Measurements from ENCODE around the gene OSTM1. TPM values are rescaled to one million over a fixed set of nuclear protein-coding genes. Genes with fewer than 3 reads are reported as not detected.

OSTM1 gene
- total and polyA plus RNA-seq, 2 of the 8 experiments (the other 6 are each of a cell fraction or from before 2014, with no cell fraction given), result 17.7 to 26.1 TPM

DNA sequence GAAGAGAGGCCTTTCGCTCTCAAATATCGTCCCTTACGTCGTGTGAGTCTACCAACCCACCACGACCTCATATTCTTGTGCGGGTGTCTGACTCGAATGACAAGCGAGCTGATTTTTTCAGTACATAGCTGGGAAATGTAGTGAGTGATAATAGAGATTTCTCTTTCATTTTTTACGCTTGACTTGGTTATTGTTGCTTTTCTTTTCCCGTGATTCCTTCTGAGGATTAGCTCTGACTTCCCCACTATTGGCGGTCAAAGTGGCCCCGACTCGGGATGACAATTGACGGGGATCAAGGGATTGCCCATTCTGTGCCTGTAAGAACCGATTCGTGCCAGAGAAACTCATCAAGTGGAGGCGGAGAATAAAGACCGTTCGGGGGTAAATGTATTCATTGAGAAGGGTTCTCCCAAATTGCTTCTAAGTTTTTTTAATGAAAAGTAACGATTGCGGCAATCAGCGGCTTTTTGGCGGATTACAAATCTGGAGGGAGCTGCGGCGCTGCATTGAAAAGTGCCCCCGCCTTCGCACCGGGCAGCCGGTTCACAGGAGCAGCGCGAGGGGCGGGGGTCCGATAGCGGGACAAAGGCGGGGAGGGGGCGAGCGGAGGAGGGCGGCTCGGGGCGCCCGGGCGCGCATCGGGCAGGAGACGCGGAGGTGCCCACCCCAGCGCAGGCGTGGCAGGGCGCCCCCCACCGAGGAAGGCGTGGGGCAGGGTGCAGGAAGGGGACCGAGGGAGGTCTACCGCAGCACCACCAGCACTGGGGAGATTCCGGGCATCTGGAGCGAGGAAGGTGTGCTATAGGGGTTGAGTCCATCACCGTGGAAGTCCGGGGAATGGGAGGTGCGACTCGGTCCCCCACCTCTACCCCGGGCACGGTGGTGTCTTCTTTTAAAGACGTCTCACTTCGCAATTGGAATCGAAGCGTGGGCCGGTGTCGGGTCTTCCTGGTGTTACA lies 44.5 kb upstream of the OSTM1 start:
- H3K27me3 ChIP-seq (replicated peaks in 1 of 4; ENCODE audit: control insufficient read depth in 3 of 4, extremely low read depth in 1 of 4, insufficient read depth in 3 of 4, low read length in 3 of 4), result peaks cover 96 to 99% (median 99%) of the 10 kb centered on the region in 4 experiments
- no peak for FAIRE-seq
- 0 out of 2 replicates have a peak overlapping the region, but pooled peaks have one; percentile 43 for H2BK12ac ChIP-seq (ENCODE audit: low read depth, low read length)
- POLR2A ChIA-PET (ENCODE audit: partially characterized antibody), result interaction anchor here (1.1 to 2.1 kb wide), 5 partner anchors 37 to 53 kb away, joined by 3 to 6 read pairs (median 4); no protein-coding TSS in a partner anchor
- peaks cover 12% of the 10 kb centered on the region for H3K23me2 ChIP-seq (ENCODE audit: low read depth, low read length)
- no peak overlapping the region for H3K4ac ChIP-seq (replicated peaks; ENCODE audit: insufficient read length, low read depth, low read length)
- CTCF ChIA-PET (ENCODE audit: partially characterized antibody), result interaction anchor here (1.4 to 3.0 kb wide), 5 partner anchors 10 to 57 kb away, joined by 3 to 12 read pairs (median 5); no protein-coding TSS in a partner anchor
- H2BK15ac ChIP-seq (ENCODE audit: low read length), result no peak overlapping the region
- peak overlapping the region; percentile 10 to 52 (median 22); a peak in 4 of 8 replicates for H3K4me3 ChIP-seq (ENCODE audit: extremely low read depth in 1 of 4, insufficient read depth in 2 of 4, low read depth in 3 of 4, low read length in 4 of 4)
- H4K91ac ChIP-seq (replicated peaks; ENCODE audit: insufficient read length, low read length), result no peak overlapping the region
- H4K8ac ChIP-seq (ENCODE audit: extremely low read depth, insufficient read depth, low read length), result peak overlapping the region; percentile 36; the same call in 1 of the 2 replicates
- H3K56ac ChIP-seq (replicated peaks; ENCODE audit: insufficient read length, low read depth, low read length), result no peak overlapping the region
- no peak overlapping the region for H2BK20ac ChIP-seq (ENCODE audit: low read length)
- peaks cover 8 to 21% of the 10 kb centered on the region in 2 experiments for H4K20me1 ChIP-seq (replicated peaks in 1 of 2; ENCODE audit: control insufficient read depth in 1 of 2, insufficient read depth in 2 of 2, low read length in 2 of 2)
- H2AK5ac ChIP-seq (ENCODE audit: low read depth, low read length), result no peak overlapping the region
- 0 out of 2 replicates have a peak, but pooled peaks cover 2% of the 10 kb centered on the region for H3K79me1 ChIP-seq (ENCODE audit: low read depth, low read length)
- no peak overlapping the region for H2BK120ac ChIP-seq (replicated peaks; ENCODE audit: low read depth, low read length)
- H3K9me3 ChIP-seq (ENCODE audit: insufficient read depth in 2 of 2, low read depth in 1 of 2, low read length in 1 of 2), result no peaks in the 10 kb centered on the region
- H3K14ac ChIP-seq (ENCODE audit: insufficient read length), result no peak overlapping the region
- no peak overlapping the region for H3K27ac ChIP-seq (ENCODE audit: low read depth, low read length)
- H3K4me1 ChIP-seq (replicated peaks in 1 of 4; ENCODE audit: control insufficient read depth in 3 of 4, insufficient read depth in 4 of 4, low read length in 3 of 4), result peaks cover 3 to 29% (median 20%) of the 10 kb centered on the region in 4 experiments
- H4K5ac ChIP-seq (ENCODE audit: insufficient read length, low read depth, low read length), result no peak overlapping the region
- no peak overlapping the region for H2BK5ac ChIP-seq (ENCODE audit: low read depth, low read length)
- H3K4me2 ChIP-seq (ENCODE audit: insufficient read depth in 1 of 2, low read depth in 2 of 2, low read length in 2 of 2), result peak overlapping the region; percentile 72 to 78
- H3K79me2 ChIP-seq (ENCODE audit: control insufficient read depth in 1 of 2, insufficient read depth in 2 of 2, low read length in 2 of 2), result no peaks in the 10 kb centered on the region
- 2% methylated on average over 43 of the region's 67 CpGs; no CpG with 5 or more reads in 1 of the 2 experiments for WGBS, 2 experiments (ENCODE audit: extremely low coverage in 1 of 2, insufficient coverage in 1 of 2, insufficient read length in 1 of 2, insufficient replicate concordance in 2 of 2, low coverage in 1 of 2, low lambda C conversion rate in 2 of 2, missing lambda C conversion rate in 1 of 2)
- no peak overlapping the region for H3K9ac ChIP-seq (replicated peaks in 1 of 4; ENCODE audit: extremely low read depth in 1 of 4, low read depth in 3 of 4, low read length in 3 of 4)
- no peak overlapping the region for H3K23ac ChIP-seq (ENCODE audit: insufficient read length)
- peak in 1 of 2 experiments; percentile 83 for DNase-seq (ENCODE audit: low read depth in 1 of 2, low spot score in 2 of 2)
- no peak overlapping the region for H2AFZ ChIP-seq (ENCODE audit: low read length)
- no peak overlapping the region; the same call in 1 of the 2 replicates for H3K18ac ChIP-seq (ENCODE audit: extremely low read depth, low read length)
- peaks cover 0 to 5% (median 0%) of the 10 kb centered on the region in 4 experiments; a peak in 1 of 8 replicates for H3K36me3 ChIP-seq (ENCODE audit: control insufficient read depth in 2 of 4, insufficient read depth in 4 of 4, low read length in 3 of 4)
- TF ChIP-seq TEAD4 (IDR thresholded peaks at IDR 0.05; ENCODE audit: low read depth, low read length) (no peak), RNF2 (IDR thresholded peaks at IDR 0.05; ENCODE audit: borderline replicate concordance, low read depth, low read length, missing control alignments, poor library complexity, severe bottlenecking) (peak; percentile 78), ATF2 (IDR thresholded peaks at IDR 0.05; ENCODE audit: low read length) (no peak), CHD1 (IDR thresholded peaks at IDR 0.05; ENCODE audit: low read depth, low read length) (no peak), SUZ12 (IDR thresholded peaks at IDR 0.05; ENCODE audit: low read length) (peak; percentile 84), CBX8 (IDR thresholded peaks at IDR 0.05; ENCODE audit: borderline replicate concordance, low read depth, low read length) (no peak; the same call in 1 of the 2 replicates), EZH2 (IDR thresholded peaks at IDR 0.05; ENCODE audit: low read depth, low read length, severe bottlenecking) (peak; percentile 95), TAF7 (optimal IDR thresholded peaks at IDR 0.05; ENCODE audit: borderline replicate concordance, low read depth, low read length) (no peak)
